H9 (cell line): ENCODE measurements around the gene MOB3A. TPM values are rescaled to one million over a fixed set of nuclear protein-coding genes. Genes with fewer than 3 reads are reported as not detected.

Experiments
- DNase-seq: peaks from one replicate; pipeline ENCODE4 v3.0.0-alpha.2; 2017
- H2AFZ ChIP-seq: one replicate; pipeline ENCODE4 v1.6.1; 2013; ENCODE audit warnings: mild to moderate bottlenecking, low read length, control low read depth, moderate library complexity
- H2AK5ac ChIP-seq: 2 replicates; pipeline ENCODE4 v1.6.1; 2013; ENCODE audit warnings: low read length, control low read depth, mixed read lengths; ENCODE audit not compliant: insufficient read length
- H2BK120ac ChIP-seq: one replicate; pipeline ENCODE4 v1.6.1; 2013; ENCODE audit warnings: low read depth, mild to moderate bottlenecking, low read length, control low read depth, inconsistent platforms; ENCODE audit not compliant: poor library complexity, severe bottlenecking
- H2BK12ac ChIP-seq: 2 replicates; pipeline ENCODE4 v1.6.1; 2013; ENCODE audit warnings: low read length, control low read depth, mixed read lengths, low read depth; ENCODE audit not compliant: insufficient read length
- H2BK15ac ChIP-seq: 2 replicates; pipeline ENCODE4 v1.6.1; 2013; ENCODE audit warnings: low read depth, low read length, control low read depth
- H2BK20ac ChIP-seq: one replicate; pipeline ENCODE4 v1.6.1; 2013; ENCODE audit warnings: low read depth, mild to moderate bottlenecking, low read length, control low read depth, inconsistent platforms; ENCODE audit not compliant: poor library complexity, severe bottlenecking
- H2BK5ac ChIP-seq: 2 replicates; pipeline ENCODE4 v1.6.1; 2013; ENCODE audit warnings: low read length, control low read depth, mixed read lengths; ENCODE audit not compliant: insufficient read length
- H3K14ac ChIP-seq: 2 replicates; pipeline ENCODE4 v1.6.1; 2013; ENCODE audit warnings: low read length, control low read depth; ENCODE audit not compliant: insufficient read depth
- H3K18ac ChIP-seq: 2 replicates; pipeline ENCODE4 v1.6.1; 2013; ENCODE audit warnings: low read depth, mild to moderate bottlenecking, mixed read lengths, low read length, control low read depth; ENCODE audit not compliant: insufficient read length
- H3K23ac ChIP-seq: 2 replicates; pipeline ENCODE4 v1.6.1; 2013; ENCODE audit warnings: low read length, control low read depth, mixed read lengths, low read depth; ENCODE audit not compliant: insufficient read length
- H3K23me2 ChIP-seq: 2 replicates; pipeline ENCODE4 v1.6.1; 2013; ENCODE audit warnings: low read depth, mild to moderate bottlenecking, mixed read lengths, low read length, control low read depth; ENCODE audit not compliant: insufficient read length, poor library complexity, severe bottlenecking
- H3K27ac ChIP-seq: 2 replicates; pipeline ENCODE4 v1.5.1; 2013; ENCODE audit warnings: low read length, control low read depth, mixed read lengths, low read depth; ENCODE audit not compliant: insufficient read length
- H3K27me3 ChIP-seq: 2 replicates; pipeline ENCODE4 v1.6.1; 2013; ENCODE audit warnings: low read length, control low read depth, inconsistent platforms; ENCODE audit not compliant: insufficient read depth
- H3K4ac ChIP-seq: 2 replicates; pipeline ENCODE4 v1.6.1; 2013; ENCODE audit warnings: low read depth, mild to moderate bottlenecking, control low read depth, inconsistent platforms, low read length, moderate library complexity
- H3K4me1 ChIP-seq: 2 replicates; pipeline ENCODE4 v1.6.1; 2013; ENCODE audit warnings: low read length, control low read depth, inconsistent platforms; ENCODE audit not compliant: insufficient read depth
- H3K4me2 ChIP-seq: 2 replicates; pipeline ENCODE4 v1.6.1; 2013; ENCODE audit warnings: low read length, control low read depth, mixed read lengths; ENCODE audit not compliant: insufficient read length, insufficient read depth
- H3K56ac ChIP-seq: 2 replicates; pipeline ENCODE4 v1.6.1; 2013; ENCODE audit warnings: low read depth, mild to moderate bottlenecking, mixed read lengths, low read length, control low read depth; ENCODE audit not compliant: insufficient read length
- H3K79me1 ChIP-seq: 2 replicates; pipeline ENCODE4 v1.6.1; 2013; ENCODE audit warnings: low read depth, mild to moderate bottlenecking, moderate library complexity, low read length, control low read depth, inconsistent platforms; ENCODE audit not compliant: insufficient read depth, poor library complexity, severe bottlenecking
- H3K79me2 ChIP-seq: 2 replicates; pipeline ENCODE4 v1.6.1; 2013; ENCODE audit warnings: low read length, control low read depth, inconsistent platforms; ENCODE audit not compliant: insufficient read depth
- H3K9ac ChIP-seq: 2 replicates; pipeline ENCODE4 v1.6.1; 2013; ENCODE audit warnings: low read length, control low read depth, mixed read lengths; ENCODE audit not compliant: insufficient read length; ENCODE audit errors: extremely low read depth
- H3K9me3 ChIP-seq: one replicate; pipeline ENCODE4 v1.6.1; 2013; ENCODE audit warnings: low read depth, low read length, inconsistent platforms; ENCODE audit not compliant: control insufficient read depth
- H3T11ph ChIP-seq: one replicate; pipeline ENCODE4 v1.6.1; 2013; ENCODE audit warnings: mild to moderate bottlenecking, low read length, control low read depth, inconsistent platforms
- H4K20me1 ChIP-seq: one replicate; pipeline ENCODE4 v1.6.1; 2013; ENCODE audit not compliant: control insufficient read depth, insufficient read length, insufficient read depth
- H4K5ac ChIP-seq: 2 replicates; pipeline ENCODE4 v1.6.1; 2013; ENCODE audit warnings: low read depth, mild to moderate bottlenecking, mixed read lengths, low read length, control low read depth; ENCODE audit not compliant: insufficient read length
- H4K8ac ChIP-seq: replicated peaks from 2 replicates; pipeline ENCODE4 v1.6.1; 2013; ENCODE audit warnings: low read length, control low read depth, mixed read lengths, low read depth; ENCODE audit not compliant: insufficient read length
- H4K91ac ChIP-seq: 2 replicates; pipeline ENCODE4 v1.6.1; 2013; ENCODE audit warnings: low read depth, mild to moderate bottlenecking, moderate library complexity, mixed read lengths, low read length, control low read depth; ENCODE audit not compliant: insufficient read length
- H3K27ac Mint-ChIP-seq, 3 experiments: 2 replicates in 2 of 3; 3 replicates in 1 of 3; pipeline ENCODE4 v1.8.0; 2020 to 2021; ENCODE audit warnings: mixed read lengths in 3 of 3, mild to moderate bottlenecking in 1 of 3, moderate library complexity in 1 of 3
- H3K27me3 Mint-ChIP-seq: 2 replicates; pipeline ENCODE4 v1.8.0; 2021; ENCODE audit warnings: low read depth, mild to moderate bottlenecking, moderate library complexity, mixed read lengths
- H3K36me3 Mint-ChIP-seq, 3 experiments: 2 replicates in 2 of 3; 3 replicates in 1 of 3; pipeline ENCODE4 v1.8.0; 2020 to 2021; ENCODE audit warnings: low read depth in 3 of 3, mixed read lengths in 3 of 3; ENCODE audit not compliant: insufficient read depth in 1 of 3
- H3K4me1 Mint-ChIP-seq, 2 experiments: 2 replicates each; pipeline ENCODE4 v1.8.0; 2020; ENCODE audit warnings: mixed read lengths in 2 of 2
- H3K4me3 Mint-ChIP-seq, 2 experiments: 2 replicates in 1 of 2; 3 replicates in 1 of 2; pipeline ENCODE4 v1.8.0; 2020 to 2021; ENCODE audit warnings: mild to moderate bottlenecking in 2 of 2, mixed read lengths in 2 of 2, moderate library complexity in 1 of 2
- H3K9me3 Mint-ChIP-seq, 2 experiments: 2 replicates in 1 of 2; 3 replicates in 1 of 2; pipeline ENCODE4 v1.8.0; 2020; ENCODE audit warnings: mild to moderate bottlenecking in 2 of 2, mixed read lengths in 2 of 2, moderate library complexity in 1 of 2
- WGBS: extraction: QIAGEN DNeasy Blood & Tissue Kit; methylation state at CpG from one replicate; pipeline ENCODE4 v1.1.7; 2013; ENCODE audit warnings: missing lambda C conversion rate, low lambda C conversion rate, mixed read lengths; ENCODE audit not compliant: insufficient read length; ENCODE audit errors: extremely low coverage; 5-methylcytosine and 5-hydroxymethylcytosine counted together
- total RNA-seq: library from RNA; stranded (reverse); gene quantifications from 2 replicates; pipeline ENCODE4 v1.2.1, GENCODE V29; 2021
- TF ChIP-seq, protein P1 (sequence below): fragments of 200-600 bp; sonication (generic); conservative IDR thresholded peaks from 3 replicates; pipeline ENCODE4 v1.8.0; 2021; ENCODE audit warnings: antibody characterized with exemption, mild to moderate bottlenecking

The MOB3A gene
- total RNA-seq, 1 experiment from 2014 or later, result 11.5 TPM

DNA sequence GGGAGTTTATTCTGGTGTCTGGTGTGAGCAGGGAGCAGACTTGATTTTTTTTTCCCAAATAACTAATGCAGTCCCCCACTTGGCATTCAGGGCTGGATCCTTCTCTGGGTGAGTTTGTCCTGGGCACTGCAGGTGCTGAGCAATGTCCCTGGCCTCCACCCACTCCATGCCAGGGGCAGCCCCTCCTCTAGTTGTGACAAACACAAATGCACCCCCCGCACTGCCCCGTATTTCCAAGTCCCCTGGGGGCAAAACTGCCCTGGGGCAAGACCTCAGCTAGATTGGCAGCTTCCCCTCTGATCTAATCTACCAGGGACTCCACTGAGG is 6.4 kb downstream of the MOB3A start:
- H3K4ac ChIP-seq, result no peak overlapping the region; the same call in 1 of the 2 replicates
- H2BK15ac ChIP-seq, result no peak overlapping the region
- Mint-ChIP-seq H3K27me3 (no peaks in the 10 kb centered on the region; the same call in 1 of the 2 replicates), H3K9me3 (no peaks in the 10 kb centered on the region), H3K4me3 (no peak overlapping the region), H3K4me1 (peaks cover 23 to 25% of the 10 kb centered on the region in 2 experiments), H3K36me3 (no peaks in the 10 kb centered on the region; a peak in 1 of 7 replicates), H3K27ac (peak overlapping the region; percentile 52 to 78 (median 64); a peak in 4 of 7 replicates)
- H3K9me3 ChIP-seq, result no peaks in the 10 kb centered on the region
- no CpG with 5 or more reads among the region's 2 CpGs for WGBS
- H3K79me2 ChIP-seq, result no peaks in the 10 kb centered on the region
- no peak overlapping the region for H3K18ac ChIP-seq
- H3K27ac ChIP-seq, result no peak overlapping the region
- no peaks in the 10 kb centered on the region for H3K4me1 ChIP-seq
- H3K14ac ChIP-seq, result no peak overlapping the region
- H3T11ph ChIP-seq, result no peak overlapping the region
- H2BK5ac ChIP-seq, result no peak overlapping the region
- no peak overlapping the region for H3K9ac ChIP-seq
- H2AFZ ChIP-seq, result no peak overlapping the region
- no peak overlapping the region for H2BK120ac ChIP-seq
- H4K91ac ChIP-seq, result no peak overlapping the region
- DNase-seq, result no peak
- H3K27me3 ChIP-seq, result no peaks in the 10 kb centered on the region
- no peaks in the 10 kb centered on the region for H3K23me2 ChIP-seq
- H3K79me1 ChIP-seq, result no peaks in the 10 kb centered on the region
- H3K4me2 ChIP-seq, result no peak overlapping the region
- no peak overlapping the region for H4K5ac ChIP-seq
- no peak overlapping the region for H4K8ac ChIP-seq
- H4K20me1 ChIP-seq, result no peaks in the 10 kb centered on the region
- no peak overlapping the region for H2BK20ac ChIP-seq
- H3K23ac ChIP-seq, result no peak overlapping the region
- H2AK5ac ChIP-seq, result no peak overlapping the region
- H2BK12ac ChIP-seq, result no peak overlapping the region
- no peak overlapping the region for H3K56ac ChIP-seq
- TF ChIP-seq, protein P1, sequence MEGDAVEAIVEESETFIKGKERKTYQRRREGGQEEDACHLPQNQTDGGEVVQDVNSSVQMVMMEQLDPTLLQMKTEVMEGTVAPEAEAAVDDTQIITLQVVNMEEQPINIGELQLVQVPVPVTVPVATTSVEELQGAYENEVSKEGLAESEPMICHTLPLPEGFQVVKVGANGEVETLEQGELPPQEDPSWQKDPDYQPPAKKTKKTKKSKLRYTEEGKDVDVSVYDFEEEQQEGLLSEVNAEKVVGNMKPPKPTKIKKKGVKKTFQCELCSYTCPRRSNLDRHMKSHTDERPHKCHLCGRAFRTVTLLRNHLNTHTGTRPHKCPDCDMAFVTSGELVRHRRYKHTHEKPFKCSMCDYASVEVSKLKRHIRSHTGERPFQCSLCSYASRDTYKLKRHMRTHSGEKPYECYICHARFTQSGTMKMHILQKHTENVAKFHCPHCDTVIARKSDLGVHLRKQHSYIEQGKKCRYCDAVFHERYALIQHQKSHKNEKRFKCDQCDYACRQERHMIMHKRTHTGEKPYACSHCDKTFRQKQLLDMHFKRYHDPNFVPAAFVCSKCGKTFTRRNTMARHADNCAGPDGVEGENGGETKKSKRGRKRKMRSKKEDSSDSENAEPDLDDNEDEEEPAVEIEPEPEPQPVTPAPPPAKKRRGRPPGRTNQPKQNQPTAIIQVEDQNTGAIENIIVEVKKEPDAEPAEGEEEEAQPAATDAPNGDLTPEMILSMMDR, result no peak
